CD4-positive, alpha-beta T cell (primary cell): ENCODE results near the gene PARP16. TPM values are rescaled to one million over a fixed set of nuclear protein-coding genes. Genes with fewer than 3 reads are reported as not detected.

Experiments used
- ATAC-seq: fragments of 200-7000 bp; cut with Tn5 transposase; one replicate; pipeline ENCODE4 v1.10.0; 2022; ENCODE audit warnings: mild to moderate bottlenecking; ENCODE audit not compliant: poor library complexity
- CTCF ChIA-PET: fragments of 350-600 bp; sonication (Branson Sonifier 250); formaldehyde crosslinking; loops from one replicate; lab custom pipeline; 2021; ENCODE audit warnings: antibody characterized with exemption, inconsistent platforms; lab: Charles Lee
- POLR2A ChIA-PET: fragments of 350-600 bp; sonication (Branson Sonifier 250); formaldehyde crosslinking; loops from one replicate; lab custom pipeline; 2021; ENCODE audit warnings: antibody characterized with exemption, inconsistent platforms; lab: Charles Lee
- DNase-seq, 14 experiments: peaks; one replicate each; pipeline ENCODE4 v3.0.0-alpha.2; 2013 to 2020; ENCODE audit warnings: mixed read lengths in 2 of 14
- H3K27ac ChIP-seq, 2 donors: one replicate each; pipeline versions ENCODE4 v1.5.1 to v1.7.0; 2013; ENCODE audit warnings: low read length in 2 of 2, low read depth in 1 of 2, mild to moderate bottlenecking in 1 of 2
- H3K27me3 ChIP-seq, 2 experiments: 1 replicate in 1 of 2; 2 replicates in 1 of 2; pipeline versions ENCODE4 v1.6.1 to v1.7.0; 2013; ENCODE audit warnings: low read length in 2 of 2, control low read depth in 1 of 2, mild to moderate bottlenecking in 1 of 2, moderate library complexity in 1 of 2; ENCODE audit not compliant: insufficient read depth in 2 of 2, control insufficient read depth in 1 of 2
- H3K36me3 ChIP-seq: one replicate; pipeline ENCODE4 v1.6.1; 2013; ENCODE audit warnings: low read length, control low read depth; ENCODE audit not compliant: insufficient read depth
- H3K4me1 ChIP-seq: one replicate; pipeline ENCODE4 v1.6.1; 2013; ENCODE audit warnings: low read length, control low read depth; ENCODE audit not compliant: insufficient read depth
- H3K4me3 ChIP-seq: one replicate; pipeline ENCODE4 v1.5.1; 2013; ENCODE audit warnings: mild to moderate bottlenecking, low read length, moderate library complexity
- H3K9me3 ChIP-seq, 2 experiments: 1 replicate in 1 of 2; 2 replicates in 1 of 2; pipeline versions ENCODE4 v1.6.1 to v1.7.0; 2013; ENCODE audit warnings: low read length in 2 of 2, mild to moderate bottlenecking in 2 of 2, control low read depth in 1 of 2, moderate library complexity in 1 of 2; ENCODE audit not compliant: control insufficient read depth in 1 of 2, insufficient read depth in 1 of 2
- H3K27ac Mint-ChIP-seq: one replicate; pipeline ENCODE4 v1.8.0; 2020; ENCODE audit warnings: mixed read lengths
- H3K27me3 Mint-ChIP-seq: one replicate; pipeline ENCODE4 v1.8.0; 2021; ENCODE audit warnings: mixed read lengths
- H3K36me3 Mint-ChIP-seq: one replicate; pipeline ENCODE4 v1.8.0; 2021; ENCODE audit warnings: low read depth, mixed read lengths
- H3K4me1 Mint-ChIP-seq: one replicate; pipeline ENCODE4 v1.8.0; 2021; ENCODE audit warnings: low read depth, mixed read lengths
- H3K4me3 Mint-ChIP-seq: one replicate; pipeline ENCODE4 v1.8.0; 2020; ENCODE audit warnings: mild to moderate bottlenecking, mixed read lengths
- H3K9me3 Mint-ChIP-seq: one replicate; pipeline ENCODE4 v1.8.0; 2020; ENCODE audit warnings: mixed read lengths
- CTCF ChIP-seq: fragments of 200-600 bp; IDR thresholded peaks from one replicate; pipeline ENCODE4 v1.8.0; 2022; ENCODE audit warnings: antibody characterized with exemption, mild to moderate bottlenecking
- intact Hi-C, 2 experiments: fragments of 100-400 bp; cut with DNase I in 1 of 2; cut with micrococcal nuclease in 1 of 2; formaldehyde crosslinking; loops; one replicate each; pipeline versions ENCODE4 v1.15.1 to v1.9.0; 2023 to 2025; cut with DNase I, micrococcal nuclease
- total RNA-seq, 174 experiments: library from RNA in 2 of 174; stranded (reverse) in 2 of 174; gene quantifications; one replicate each; pipeline ENCODE4 v1.2.3 and lab custom pipeline; 2021 to 2026

The PARP16 gene
- total RNA-seq, 2 experiments from 2014 or later = 11.3 to 12.9 TPM

GRCh38 chr15:65248511-65249255, 38.0 kb downstream of the PARP16 start:
- no peak for DNase-seq
- intact Hi-C loops = no loop called here
- TF ChIP-seq CTCF = no peak
- H3K36me3 ChIP-seq = peaks cover 9% of the 10 kb centered on the region
- Mint-ChIP-seq H3K27me3 (no peaks in the 10 kb centered on the region), H3K4me1 (peaks cover 5% of the 10 kb centered on the region), H3K4me3 (no peak overlapping the region), H3K36me3 (peaks cover 20% of the 10 kb centered on the region), H3K9me3 (no peaks in the 10 kb centered on the region), H3K27ac (no peak overlapping the region)
- no peak overlapping the region for H3K27ac ChIP-seq
- CTCF ChIA-PET = no interaction called here
- no peaks in the 10 kb centered on the region for H3K9me3 ChIP-seq
- no peaks in the 10 kb centered on the region for H3K27me3 ChIP-seq
- POLR2A ChIA-PET = no interaction called here
- peaks cover 2% of the 10 kb centered on the region for H3K4me1 ChIP-seq
- no peak overlapping the region for H3K4me3 ChIP-seq
- ATAC-seq = no peak

- peaks cover 5% of the 10 kb centered on the region for H3K4me1 Mint-ChIP-seq
- TF ChIP-seq CTCF = no peak
- Histone ChIP-seq H3K9me3 (no peaks in the 10 kb centered on the region), H3K27me3 (no peaks in the 10 kb centered on the region), H3K27ac (no peak overlapping the region), H3K4me3 (no peak overlapping the region), H3K4me1 (peaks cover 2% of the 10 kb centered on the region), H3K36me3 (peaks cover 9% of the 10 kb centered on the region)
- H3K27me3 Mint-ChIP-seq = no peaks in the 10 kb centered on the region
- DNase-seq (no peak), ATAC-seq (no peak)
- intact Hi-C loops = no loop called here
- H3K36me3 Mint-ChIP-seq = peaks cover 20% of the 10 kb centered on the region
- no peak overlapping the region for H3K27ac Mint-ChIP-seq
- H3K4me3 Mint-ChIP-seq = no peak overlapping the region
- ChIA-PET POLR2A (no interaction called here), CTCF (no interaction called here)
- no peaks in the 10 kb centered on the region for H3K9me3 Mint-ChIP-seq
Observed at GRCh38 chr15:65246939-65247338, 39.7 kb downstream of the PARP16 start.

- ATAC-seq (no peak), DNase-seq (no peak)
- Mint-ChIP-seq H3K27me3 (no peaks in the 10 kb centered on the region), H3K9me3 (no peaks in the 10 kb centered on the region), H3K27ac (no peak overlapping the region), H3K4me1 (peaks cover 5% of the 10 kb centered on the region), H3K36me3 (peaks cover 20% of the 10 kb centered on the region), H3K4me3 (no peak overlapping the region)
- H3K36me3 ChIP-seq = peaks cover 9% of the 10 kb centered on the region
- CTCF ChIA-PET = no interaction called here
- no peak overlapping the region for H3K4me3 ChIP-seq
- intact Hi-C loops = no loop called here
- POLR2A ChIA-PET = no interaction called here
- H3K27me3 ChIP-seq = no peaks in the 10 kb centered on the region
- H3K9me3 ChIP-seq = no peaks in the 10 kb centered on the region
- H3K4me1 ChIP-seq = peaks cover 2% of the 10 kb centered on the region
- H3K27ac ChIP-seq = no peak overlapping the region
- TF ChIP-seq CTCF = no peak
Observed at GRCh38 chr15:65246026-65246714, 40.5 kb downstream of the PARP16 start.
